Measurements from ENCODE around the gene CYSTM1. TPM values are rescaled to one million over a fixed set of nuclear protein-coding genes. Genes with fewer than 3 reads are reported as not detected.

CYSTM1 gene
- total RNA-seq, 4 donors from 2014 or later: 21.0 to 66.4 (median 37.0) TPM

DNA sequence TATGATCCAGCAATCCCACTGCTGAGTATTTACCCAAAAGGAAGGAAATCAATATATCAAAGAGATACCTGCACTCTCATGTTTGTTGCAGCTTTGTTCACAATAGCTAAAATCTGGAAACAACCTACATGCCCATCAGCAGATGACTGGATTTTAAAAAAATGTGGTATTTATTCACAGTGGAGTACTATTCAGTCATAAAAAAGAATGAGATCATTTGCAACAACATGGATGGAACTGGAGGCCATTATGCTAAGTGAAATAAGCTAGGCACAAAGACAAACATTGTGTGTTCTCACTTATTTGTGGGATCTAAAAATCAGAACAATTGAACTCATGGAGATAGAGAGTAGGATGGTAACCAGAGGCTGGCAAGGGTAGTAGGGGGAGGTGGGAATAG is 33.1 kb downstream of the CYSTM1 start:
- H3K4me1 ChIP-seq: peaks cover 6% of the 10 kb centered on the region
- H3K4me3 ChIP-seq: no peak overlapping the region
- TF ChIP-seq POLR2AphosphoS5 (IDR thresholded peaks at IDR 0.05) (no peak), EP300 (IDR thresholded peaks at IDR 0.05) (no peak), POLR2A (IDR thresholded peaks at IDR 0.05) (no peak)
- TF ChIP-seq, protein P1, sequence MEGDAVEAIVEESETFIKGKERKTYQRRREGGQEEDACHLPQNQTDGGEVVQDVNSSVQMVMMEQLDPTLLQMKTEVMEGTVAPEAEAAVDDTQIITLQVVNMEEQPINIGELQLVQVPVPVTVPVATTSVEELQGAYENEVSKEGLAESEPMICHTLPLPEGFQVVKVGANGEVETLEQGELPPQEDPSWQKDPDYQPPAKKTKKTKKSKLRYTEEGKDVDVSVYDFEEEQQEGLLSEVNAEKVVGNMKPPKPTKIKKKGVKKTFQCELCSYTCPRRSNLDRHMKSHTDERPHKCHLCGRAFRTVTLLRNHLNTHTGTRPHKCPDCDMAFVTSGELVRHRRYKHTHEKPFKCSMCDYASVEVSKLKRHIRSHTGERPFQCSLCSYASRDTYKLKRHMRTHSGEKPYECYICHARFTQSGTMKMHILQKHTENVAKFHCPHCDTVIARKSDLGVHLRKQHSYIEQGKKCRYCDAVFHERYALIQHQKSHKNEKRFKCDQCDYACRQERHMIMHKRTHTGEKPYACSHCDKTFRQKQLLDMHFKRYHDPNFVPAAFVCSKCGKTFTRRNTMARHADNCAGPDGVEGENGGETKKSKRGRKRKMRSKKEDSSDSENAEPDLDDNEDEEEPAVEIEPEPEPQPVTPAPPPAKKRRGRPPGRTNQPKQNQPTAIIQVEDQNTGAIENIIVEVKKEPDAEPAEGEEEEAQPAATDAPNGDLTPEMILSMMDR (IDR thresholded peaks at IDR 0.05): no peak
- no peak overlapping the region for H3K27ac ChIP-seq
- H3K9me3 ChIP-seq: no peaks in the 10 kb centered on the region
- H3K36me3 ChIP-seq: no peaks in the 10 kb centered on the region
- H3K27me3 ChIP-seq: no peaks in the 10 kb centered on the region
- DNase-seq (ENCODE audit: low spot score in 2 of 2): no peak

DNA sequence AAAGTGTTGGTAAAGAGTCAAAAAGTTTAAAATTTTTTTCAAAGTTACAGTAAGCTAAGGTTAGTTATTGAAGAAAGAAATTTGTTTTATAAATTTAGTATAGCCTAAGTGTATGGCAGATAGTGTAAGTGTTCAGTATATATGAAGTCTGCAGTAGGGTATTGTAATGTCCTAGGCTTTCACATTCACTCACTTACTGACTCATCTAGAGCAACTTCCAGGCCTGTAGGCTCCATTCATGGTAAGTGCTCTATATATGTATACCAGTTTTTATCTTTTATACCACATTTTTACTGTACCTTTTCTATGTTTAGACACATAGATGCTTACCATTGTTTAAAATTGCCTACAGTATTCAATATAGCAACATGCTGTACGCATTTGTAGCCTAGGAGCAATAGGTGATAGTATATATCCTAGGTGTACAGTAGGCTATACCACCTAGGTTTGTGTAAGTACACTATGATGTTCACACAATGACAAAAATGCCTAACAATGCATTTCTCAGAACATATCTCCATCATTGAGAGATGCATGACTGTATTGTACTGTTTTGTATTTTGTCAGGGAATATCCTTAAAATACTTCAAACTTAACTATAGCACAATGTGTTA is 38.5 kb downstream of the CYSTM1 start:
- no peaks in the 10 kb centered on the region for H3K27me3 ChIP-seq
- H3K9me3 ChIP-seq: no peaks in the 10 kb centered on the region
- H3K36me3 ChIP-seq: no peaks in the 10 kb centered on the region
- 96% methylated on average over 1 of the region's 1 CpG for WGBS
- DNase-seq (ENCODE audit: low spot score in 2 of 2): no peak
- no peak overlapping the region for H3K4me3 ChIP-seq
- TF ChIP-seq POLR2A (IDR thresholded peaks at IDR 0.05) (no peak), EP300 (IDR thresholded peaks at IDR 0.05) (no peak), POLR2AphosphoS5 (IDR thresholded peaks at IDR 0.05) (no peak)
- TF ChIP-seq, protein P1 (IDR thresholded peaks at IDR 0.05): no peak
- H3K27ac ChIP-seq: no peak overlapping the region
- H3K4me1 ChIP-seq: peaks cover 3% of the 10 kb centered on the region

DNA sequence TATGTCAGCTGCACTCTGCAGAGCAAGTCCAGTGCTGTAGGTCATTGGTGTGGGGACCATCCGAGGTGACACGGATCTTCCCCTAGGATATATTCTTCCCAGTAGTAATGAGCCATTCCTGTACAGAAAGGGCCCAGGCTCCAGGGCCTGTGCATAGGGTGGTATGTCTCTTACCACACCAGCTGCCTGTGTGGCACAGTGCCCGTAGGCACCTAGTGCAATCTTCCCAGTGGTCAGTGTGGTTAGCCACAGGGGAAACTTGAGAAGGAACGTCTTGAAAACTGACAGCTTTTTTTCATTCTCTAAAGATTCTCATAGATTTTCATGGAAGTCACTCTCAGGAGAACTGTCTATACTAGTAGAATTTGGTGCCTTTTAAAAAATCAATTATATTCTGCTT is 39.8 kb downstream of the CYSTM1 start:
- Histone ChIP-seq H3K9me3 (no peaks in the 10 kb centered on the region), H3K4me3 (no peak overlapping the region), H3K4me1 (peaks cover 13% of the 10 kb centered on the region), H3K27me3 (no peaks in the 10 kb centered on the region), H3K27ac (no peak overlapping the region), H3K36me3 (no peaks in the 10 kb centered on the region)
- no peak for TF ChIP-seq POLR2A (IDR thresholded peaks at IDR 0.05)
- TF ChIP-seq, protein P1 (IDR thresholded peaks at IDR 0.05): no peak
- TF ChIP-seq EP300 (IDR thresholded peaks at IDR 0.05): no peak
- no peak for TF ChIP-seq POLR2AphosphoS5 (IDR thresholded peaks at IDR 0.05)
- 74% methylated on average over 4 of the region's 4 CpGs for WGBS
- no peak for DNase-seq (ENCODE audit: low spot score in 2 of 2)

DNA sequence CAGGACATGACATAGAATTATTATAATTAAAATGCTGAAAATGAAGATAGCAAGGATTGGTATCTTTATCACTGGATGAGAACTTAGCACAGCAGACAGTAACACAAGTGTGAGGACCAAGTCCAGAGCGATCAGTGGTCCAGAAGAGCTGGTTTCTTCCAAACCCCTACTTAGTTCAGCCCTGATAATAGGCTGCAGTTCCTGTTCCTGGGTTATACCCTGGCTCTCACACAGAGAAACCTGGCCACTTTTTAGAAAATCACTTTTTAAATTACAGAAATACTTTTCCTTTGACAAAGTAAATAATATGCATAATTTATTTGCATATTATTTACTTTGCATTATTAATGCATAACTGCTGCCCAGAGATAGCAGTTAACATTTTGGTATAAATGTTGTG is 40.3 kb downstream of the CYSTM1 start:
- Histone ChIP-seq H3K27ac (no peak overlapping the region), H3K36me3 (no peaks in the 10 kb centered on the region), H3K9me3 (no peaks in the 10 kb centered on the region), H3K27me3 (no peaks in the 10 kb centered on the region), H3K4me3 (no peak overlapping the region), H3K4me1 (peaks cover 17% of the 10 kb centered on the region)
- WGBS: 93% methylated on average over 1 of the region's 1 CpG
- TF ChIP-seq, protein P1 (IDR thresholded peaks at IDR 0.05): no peak
- no peak for TF ChIP-seq POLR2AphosphoS5 (IDR thresholded peaks at IDR 0.05)
- TF ChIP-seq EP300 (IDR thresholded peaks at IDR 0.05): no peak
- no peak for TF ChIP-seq POLR2A (IDR thresholded peaks at IDR 0.05)
- no peak for DNase-seq (ENCODE audit: low spot score in 2 of 2)

DNA sequence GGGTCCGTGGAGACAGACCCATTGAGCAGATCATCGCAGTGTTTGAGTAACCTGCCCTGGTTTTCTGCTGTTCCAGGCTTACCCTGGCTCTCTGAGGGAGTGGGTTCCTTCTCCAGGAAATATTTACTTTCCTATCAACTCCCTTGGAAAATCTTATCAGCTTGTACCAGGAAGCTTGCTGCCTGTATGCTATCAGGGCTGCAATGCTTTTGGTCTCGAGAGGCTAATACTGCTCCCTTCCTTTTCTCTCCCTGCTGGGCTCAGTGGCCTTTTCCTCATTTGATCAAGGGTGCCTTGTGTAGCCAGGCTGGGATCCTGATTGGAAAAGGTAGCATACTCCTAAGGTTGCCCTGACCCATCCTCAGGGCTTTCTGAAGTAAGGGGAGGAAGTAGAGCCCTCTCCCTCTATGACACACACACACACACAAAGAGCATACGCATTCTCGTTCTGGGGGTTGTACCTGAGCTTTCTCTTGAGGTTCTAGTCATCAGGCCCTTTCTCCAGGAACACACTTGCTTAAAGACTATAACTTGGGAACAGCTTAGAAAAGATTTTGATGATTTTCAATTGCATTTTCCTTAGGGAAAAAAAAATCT is 41.6 kb downstream of the CYSTM1 start:
- H3K27me3 ChIP-seq: no peaks in the 10 kb centered on the region
- DNase-seq (ENCODE audit: low spot score in 2 of 2): no peak
- H3K36me3 ChIP-seq: no peaks in the 10 kb centered on the region
- H3K4me1 ChIP-seq: peaks cover 24% of the 10 kb centered on the region
- H3K4me3 ChIP-seq: no peak overlapping the region
- no peak overlapping the region for H3K27ac ChIP-seq
- WGBS: 83% methylated on average over 5 of the region's 5 CpGs
- H3K9me3 ChIP-seq: no peaks in the 10 kb centered on the region
- TF ChIP-seq, protein P1 (IDR thresholded peaks at IDR 0.05): no peak
- TF ChIP-seq EP300 (IDR thresholded peaks at IDR 0.05) (no peak), POLR2A (IDR thresholded peaks at IDR 0.05) (no peak), POLR2AphosphoS5 (IDR thresholded peaks at IDR 0.05) (no peak)

Measured in suprapubic skin (tissue), 4 donors.